Mucosa of descending colon (tissue), 3 donors: ENCODE data around the gene ADGRF3. TPM values are rescaled to one million over a fixed set of nuclear protein-coding genes. Genes with fewer than 3 reads are reported as not detected.
"Not testable (repeated sequence)": the region's sequence is repeated elsewhere in the genome, so short reads cannot be mapped to it uniquely, and the experiment has no call there.

Experiments
- ATAC-seq: fragments of 200-7000 bp; cut with Tn5 transposase; one replicate; pipeline ENCODE4 v1.9.1; 2020; ENCODE audit warnings: mild to moderate bottlenecking, moderate library complexity
- DNase-seq, 3 donors: peaks; one replicate each; pipeline ENCODE4 v3.0.0-alpha.2; 2020
- H3K36me3 ChIP-seq: fragments of 200-600 bp; one replicate; pipeline ENCODE4 v1.8.0; 2021; ENCODE audit warnings: low read depth, mild to moderate bottlenecking
- H3K4me1 ChIP-seq: fragments of 200-600 bp; one replicate; pipeline ENCODE4 v1.8.0; 2021; ENCODE audit warnings: low read depth, mild to moderate bottlenecking
- H3K4me3 ChIP-seq: fragments of 200-600 bp; one replicate; pipeline ENCODE4 v1.8.0; 2021; ENCODE audit warnings: mild to moderate bottlenecking
- H3K9me3 ChIP-seq: fragments of 200-600 bp; one replicate; pipeline ENCODE4 v1.8.0; 2021; ENCODE audit warnings: mild to moderate bottlenecking
- CTCF ChIP-seq: fragments of 200-600 bp; IDR thresholded peaks from one replicate; pipeline ENCODE4 v1.8.0; 2022; ENCODE audit warnings: antibody characterized with exemption, mild to moderate bottlenecking
- intact Hi-C, 2 donors: fragments of 100-400 bp; cut with DNase I in 1 of 2; cut with micrococcal nuclease in 1 of 2; formaldehyde crosslinking; loops; one replicate each; pipeline versions ENCODE4 v1.11.0 to v1.11.1; 2022; cut with DNase I, micrococcal nuclease
- total RNA-seq, 3 donors: library from RNA; stranded (reverse); fragmentation: NEBNext Ultra II Directional in 2 of 3; extraction: Animal tissue kit (Norgen Biotek cat#: 25700) in 2 of 3; gene quantifications; one replicate each; pipeline versions ENCODE4 v1.2.1 to v1.2.4, GENCODE V29; 2021 to 2023
- donor health status: DM: no; HTN: no; CAD: no; lungs with moderate emphysema.
- donor health status: DM: no; HTN: no; CAD: no.
- donor health status: DM: no; HTN: yes; CAD: no.

ADGRF3 gene
- total RNA-seq, 3 donors from 2014 or later, result 0.13 to 0.77 (median 0.32) TPM

GRCh38 chr2:26268213-26268612, 78.4 kb downstream of the ADGRF3 start:
- DNase-seq, result no peak
- no peak for ATAC-seq
- H3K4me3 ChIP-seq, result no peak overlapping the region
- H3K4me1 ChIP-seq, result no peaks in the 10 kb centered on the region
- H3K9me3 ChIP-seq, result no peaks in the 10 kb centered on the region
- TF ChIP-seq CTCF, result no peak
- peaks cover 3% of the 10 kb centered on the region for H3K36me3 ChIP-seq
- intact Hi-C loops, result no loop called here

- H3K4me1 ChIP-seq, H3K36me3 ChIP-seq, H3K9me3 ChIP-seq, intact Hi-C loops, H3K4me3 ChIP-seq, DNase-seq, ATAC-seq: not testable (repeated sequence)
Observed at GRCh38 chr2:26258836-26259235, 87.8 kb downstream of the ADGRF3 start.

Other genes starting within 250 kb of the ADGRF3 start
- gene GAREM2, start 173.7 kb downstream of the ADGRF3 start, total RNA-seq, result 1 to 10 TPM; 4.0 to 8.8 (median 6.7) TPM
- 100 to 1,000 TPM; 185 to 252 (median 226) TPM for gene HADHA, start 102.2 kb downstream of the ADGRF3 start, total RNA-seq
- 100 to 1,000 TPM; 144 to 186 (median 149) TPM for gene HADHB, start 101.8 kb downstream of the ADGRF3 start, total RNA-seq
- 10 to 100 TPM; 27.4 to 42.6 (median 28.0) TPM for gene SELENOI, start 646 bp downstream of the ADGRF3 start, total RNA-seq
- not detected for gene DRC1, start 55.1 kb upstream of the ADGRF3 start, total RNA-seq
- gene OTOF, start 131.3 kb upstream of the ADGRF3 start, total RNA-seq, result under 1 TPM in 1 of 3 donors, not detected in 2; 0.60 TPM